SIG-M5 (cell line): ENCODE data around the gene SF1.

Experiments
- DNase-seq: peaks from one replicate; lab custom pipeline; 2025; lab: John Stamatoyannopoulos, UW

Gene SF1

DNA sequence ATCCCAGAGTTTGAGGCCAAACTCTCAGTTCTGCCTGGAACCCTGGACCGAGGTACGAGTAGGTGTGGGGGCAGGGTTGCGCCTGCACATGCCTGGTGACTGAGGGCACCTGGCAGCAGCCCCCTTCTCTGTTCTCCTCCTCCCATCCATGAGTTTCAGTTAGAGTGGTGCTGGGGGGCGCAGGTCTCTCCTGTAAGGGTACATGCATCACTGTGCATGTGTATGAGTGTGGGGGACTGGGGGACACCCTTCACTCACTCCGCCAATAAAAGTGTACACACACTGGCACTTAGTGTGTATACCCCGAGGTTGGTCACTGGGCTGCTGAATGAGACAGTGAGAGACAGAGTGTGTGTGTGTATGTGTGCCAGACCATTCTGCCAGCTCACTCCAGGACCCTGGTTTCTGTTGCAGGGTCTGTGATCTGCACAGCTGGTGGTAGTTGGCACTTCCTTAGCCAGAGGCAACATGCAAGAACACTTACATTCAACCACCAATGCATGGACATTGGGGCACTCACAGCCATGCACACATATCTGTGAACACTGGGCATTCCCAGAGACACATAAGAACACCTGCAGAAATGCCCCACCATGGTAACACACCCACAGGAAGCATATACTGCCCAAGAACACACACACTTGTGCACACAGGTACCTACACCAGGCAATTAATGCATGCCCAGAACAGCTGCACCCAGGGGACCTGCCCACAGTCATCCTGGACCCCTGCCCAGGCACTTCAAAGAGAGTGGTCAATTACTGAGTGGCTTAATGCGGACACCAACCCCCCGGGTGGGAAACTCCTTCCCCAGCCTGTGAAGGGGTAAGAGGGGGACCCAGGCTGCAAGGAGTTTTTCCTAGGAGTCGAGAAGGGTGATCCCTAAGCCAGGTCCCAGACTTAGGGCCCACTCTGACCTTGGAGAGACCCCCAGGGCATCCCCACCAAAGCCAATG is 54.2 kb downstream of the SF1 start:
- DNase-seq: no peak

- DNase-seq: no peak
These were observed 55.0 kb downstream of the SF1 start, which contains the start of gene NRXN2 for GRCh38 chr11:64723117-64723906. TSS of gene NRXN2 (minus strand) at chr11:64723197. CDS start at chr11:64713699, 9,498 bp downstream.

DNA sequence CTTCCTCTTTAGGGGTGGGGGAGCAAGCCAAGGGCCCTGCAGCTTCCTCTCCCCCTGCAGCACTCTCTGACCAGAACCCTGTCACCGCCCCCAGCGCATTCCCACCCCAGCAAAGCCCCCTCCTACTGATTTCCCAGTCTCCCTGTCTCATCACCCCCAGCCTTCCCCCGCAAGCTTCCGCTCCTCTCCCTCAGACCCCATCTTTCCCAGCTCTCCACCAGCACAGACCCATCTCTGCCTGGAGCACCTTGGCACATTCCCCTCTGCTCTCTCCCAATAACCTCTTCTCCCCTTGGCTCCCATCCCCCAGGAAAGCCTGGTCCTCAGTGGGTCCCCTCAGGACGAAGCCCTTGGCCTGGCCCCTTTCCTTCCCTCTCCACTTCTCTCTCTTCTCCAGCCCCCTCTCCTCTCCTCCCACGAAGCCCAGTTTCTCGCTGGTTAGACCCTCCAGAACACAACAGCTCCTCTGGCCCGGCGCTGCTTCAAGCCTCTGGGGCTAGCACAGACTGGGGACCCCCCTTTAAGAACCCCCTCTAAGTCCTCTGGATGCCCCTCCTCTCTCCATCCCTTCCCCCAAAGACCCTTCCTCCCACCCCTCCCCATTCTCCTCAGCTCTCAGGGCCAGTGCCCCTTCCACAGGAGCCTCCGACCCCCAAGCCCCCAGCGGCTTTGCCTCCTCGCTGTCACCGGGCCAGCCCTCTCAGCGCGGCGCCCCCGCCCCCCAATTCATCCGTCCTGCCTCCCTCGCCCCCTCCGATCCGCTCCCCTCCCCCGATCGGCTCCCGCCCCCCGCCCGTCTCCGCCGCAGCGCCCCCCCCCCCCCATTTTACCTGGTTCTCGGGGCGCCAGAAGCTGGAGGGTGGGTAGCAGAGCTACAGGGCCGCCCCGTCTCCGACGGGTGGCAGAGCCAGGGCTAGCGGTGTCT is 55.9 kb downstream of the SF1 start:
- DNase-seq: no peak

DNA sequence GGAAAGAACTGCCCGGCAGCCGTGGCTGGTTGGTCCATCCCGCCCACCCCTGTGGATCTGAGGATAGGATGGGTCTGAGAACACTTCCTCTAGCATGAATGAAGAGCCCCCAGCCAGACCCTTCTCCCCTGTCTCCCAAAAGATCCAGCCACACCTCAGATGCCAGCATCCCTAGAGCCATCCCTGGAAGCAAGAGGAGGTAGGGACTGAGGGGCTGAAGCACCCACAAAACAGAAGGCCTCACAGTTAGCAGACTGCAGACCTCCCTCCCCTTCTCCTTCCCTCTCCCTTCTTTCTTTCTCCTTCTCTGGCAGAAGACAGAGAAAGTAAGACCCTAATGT is 57.0 kb downstream of the SF1 start:
- DNase-seq: no peak

- DNase-seq: no peak
These were observed 57.5 kb downstream of the SF1 start for GRCh38 chr11:64720640-64721358.

- no peak for DNase-seq
These were observed 58.2 kb downstream of the SF1 start for GRCh38 chr11:64720167-64720566.

GRCh38 chr11:64719406-64719805 is 58.9 kb downstream of the SF1 start:
- DNase-seq: no peak

- no peak for DNase-seq
These were observed 59.6 kb downstream of the SF1 start for GRCh38 chr11:64718780-64719124.

DNA sequence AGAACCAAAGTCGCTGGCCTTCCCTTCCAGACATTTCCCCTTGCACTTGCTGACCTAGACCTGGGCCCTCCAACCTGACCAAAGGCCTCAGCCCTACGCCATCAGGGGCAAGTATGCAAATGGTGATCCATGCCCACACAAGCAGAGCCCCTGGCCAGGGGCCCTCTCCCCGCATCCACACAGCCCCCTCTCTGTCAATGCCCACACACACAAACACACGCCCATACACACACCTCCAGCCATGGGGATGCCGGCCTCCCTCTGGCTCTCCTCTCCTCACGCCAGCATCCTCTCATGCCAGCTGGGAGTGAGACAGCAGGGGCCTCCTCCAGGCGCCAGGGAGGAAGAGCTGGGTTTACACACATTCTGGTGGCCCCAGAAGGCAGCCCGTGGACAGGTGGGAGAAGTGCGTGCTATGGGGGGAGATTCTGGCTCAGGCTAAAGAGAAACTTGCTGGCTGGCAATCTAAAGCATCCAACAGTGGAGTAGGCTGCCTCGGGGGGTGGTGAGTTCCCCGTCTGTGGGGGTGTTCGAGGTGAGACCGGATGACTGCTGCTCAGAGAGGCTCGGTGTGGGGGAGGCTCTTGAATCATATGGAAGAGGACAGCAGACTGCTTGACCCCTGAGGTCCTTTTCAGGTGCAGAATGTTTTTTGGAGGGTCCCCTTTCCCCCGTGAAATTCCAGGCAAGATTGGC is 60.1 kb downstream of the SF1 start:
- DNase-seq: no peak

- no peak for DNase-seq
These were observed 61.1 kb downstream of the SF1 start for GRCh38 chr11:64717268-64717578.

DNA sequence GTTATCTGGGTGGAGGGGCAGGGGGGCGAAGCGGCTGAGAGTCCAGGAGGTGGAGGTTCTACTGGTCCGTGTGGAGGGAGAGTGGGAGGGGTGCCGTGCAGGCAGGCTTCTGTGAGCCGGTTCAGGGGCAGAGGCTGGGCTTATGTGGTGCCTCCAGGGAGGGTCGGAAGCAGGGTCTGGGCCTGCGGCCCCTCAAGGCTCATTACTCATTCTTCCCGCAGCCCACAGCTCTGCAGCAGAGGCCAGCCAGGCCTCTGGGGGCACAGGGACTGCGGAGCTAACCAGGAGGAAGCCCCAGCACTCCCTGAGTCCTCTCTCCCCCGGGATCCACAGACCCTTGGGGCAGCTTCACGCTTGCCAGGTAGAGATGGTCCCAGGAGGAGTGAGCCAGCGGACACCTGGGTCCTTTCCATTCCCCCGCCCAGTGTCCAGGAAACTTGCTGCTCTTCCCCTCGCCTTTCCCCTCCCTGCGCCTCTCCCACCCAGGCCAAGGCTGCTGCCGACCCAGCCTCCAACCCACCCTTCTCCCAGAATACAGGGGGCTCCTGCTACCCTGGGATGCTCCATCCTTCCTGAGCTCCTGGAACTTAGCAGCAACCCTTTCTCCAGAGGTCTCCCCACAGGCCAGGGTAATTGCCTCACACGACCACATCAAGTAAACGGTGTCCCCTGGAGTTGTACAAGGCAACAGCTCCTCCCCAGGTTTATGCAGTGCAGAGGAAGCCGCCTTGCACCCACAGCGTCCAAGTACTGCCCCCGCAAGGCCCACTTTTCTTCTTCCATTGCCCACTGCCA is 61.7 kb downstream of the SF1 start:
- DNase-seq: no peak

- no peak for DNase-seq
These were observed 62.4 kb downstream of the SF1 start for GRCh38 chr11:64715756-64716472.

GRCh38 chr11:64715110-64715509 is 63.2 kb downstream of the SF1 start:
- no peak for DNase-seq

- DNase-seq: no peak
These were observed 63.7 kb downstream of the SF1 start for GRCh38 chr11:64714666-64715065.
